Upper lobe of right lung (tissue), 1 donor: ENCODE results near the gene OR5K3. TPM values are rescaled to one million over a fixed set of nuclear protein-coding genes. Genes with fewer than 3 reads are reported as not detected.

Experiments used
- ATAC-seq: fragments of 200-7000 bp; cut with Tn5 transposase; one replicate; pipeline ENCODE4 v1.9.1; 2020; ENCODE audit warnings: mild to moderate bottlenecking, moderate library complexity
- DNase-seq: peaks from one replicate; pipeline ENCODE4 v3.0.0-alpha.2; 2020
- H3K27ac ChIP-seq: fragments of 200-600 bp; one replicate; pipeline ENCODE4 v1.8.0; 2022
- H3K27me3 ChIP-seq: fragments of 200-600 bp; one replicate; pipeline ENCODE4 v1.8.0; 2022; ENCODE audit warnings: mild to moderate bottlenecking
- H3K36me3 ChIP-seq: fragments of 200-600 bp; one replicate; pipeline ENCODE4 v1.8.0; 2022
- H3K4me1 ChIP-seq: fragments of 200-600 bp; one replicate; pipeline ENCODE4 v1.8.0; 2022
- H3K4me3 ChIP-seq: fragments of 200-600 bp; one replicate; pipeline ENCODE4 v1.8.0; 2022; ENCODE audit warnings: mild to moderate bottlenecking
- H3K9me3 ChIP-seq: fragments of 200-600 bp; one replicate; pipeline ENCODE4 v1.8.0; 2022
- intact Hi-C: fragments of 100-400 bp; cut with DNase I; formaldehyde crosslinking; loops from one replicate; pipeline ENCODE4 v1.11.0; 2022
- total RNA-seq: library from RNA; stranded (reverse); fragmentation: NEBNext Ultra II Directional; extraction: Animal tissue kit (Norgen Biotek cat#: 25700); gene quantifications from one replicate; pipeline ENCODE4 v1.2.1, GENCODE V29; 2021
- TF ChIP-seq, protein P1 (sequence below): fragments of 200-600 bp; IDR thresholded peaks from one replicate; pipeline ENCODE4 v1.8.0; 2022; ENCODE audit warnings: antibody characterized with exemption
- donor health status: DM: no; HTN: yes; CAD: no; lungs with severe emphysema.

OR5K3 gene
- total RNA-seq, 1 donor from 2014 or later, result not detected

DNA sequence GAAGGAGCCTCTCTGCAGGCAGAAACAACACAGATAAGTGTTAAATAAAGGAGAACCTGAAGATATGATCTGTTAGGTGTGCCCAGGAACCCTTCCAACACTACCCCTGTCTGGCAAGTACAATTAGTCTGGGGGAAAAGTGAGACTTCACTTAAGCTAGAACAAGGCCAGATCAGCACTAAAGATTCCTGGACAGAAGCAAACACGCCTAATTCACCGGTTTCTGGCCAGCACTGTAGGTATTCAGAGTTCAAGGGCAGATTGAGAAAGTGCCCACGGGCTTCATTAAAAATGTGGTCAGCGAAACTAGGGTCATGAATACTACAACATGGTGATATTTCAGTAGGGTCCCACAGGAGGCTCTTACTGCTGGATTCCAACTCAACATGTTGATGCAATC lies 43.9 kb downstream of the OR5K3 start:
- TF ChIP-seq, protein P1, sequence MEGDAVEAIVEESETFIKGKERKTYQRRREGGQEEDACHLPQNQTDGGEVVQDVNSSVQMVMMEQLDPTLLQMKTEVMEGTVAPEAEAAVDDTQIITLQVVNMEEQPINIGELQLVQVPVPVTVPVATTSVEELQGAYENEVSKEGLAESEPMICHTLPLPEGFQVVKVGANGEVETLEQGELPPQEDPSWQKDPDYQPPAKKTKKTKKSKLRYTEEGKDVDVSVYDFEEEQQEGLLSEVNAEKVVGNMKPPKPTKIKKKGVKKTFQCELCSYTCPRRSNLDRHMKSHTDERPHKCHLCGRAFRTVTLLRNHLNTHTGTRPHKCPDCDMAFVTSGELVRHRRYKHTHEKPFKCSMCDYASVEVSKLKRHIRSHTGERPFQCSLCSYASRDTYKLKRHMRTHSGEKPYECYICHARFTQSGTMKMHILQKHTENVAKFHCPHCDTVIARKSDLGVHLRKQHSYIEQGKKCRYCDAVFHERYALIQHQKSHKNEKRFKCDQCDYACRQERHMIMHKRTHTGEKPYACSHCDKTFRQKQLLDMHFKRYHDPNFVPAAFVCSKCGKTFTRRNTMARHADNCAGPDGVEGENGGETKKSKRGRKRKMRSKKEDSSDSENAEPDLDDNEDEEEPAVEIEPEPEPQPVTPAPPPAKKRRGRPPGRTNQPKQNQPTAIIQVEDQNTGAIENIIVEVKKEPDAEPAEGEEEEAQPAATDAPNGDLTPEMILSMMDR, result no peak
- H3K27ac ChIP-seq, result no peak overlapping the region
- DNase-seq (no peak), ATAC-seq (no peak)
- H3K9me3 ChIP-seq, result peaks cover 14% of the 10 kb centered on the region
- no peaks in the 10 kb centered on the region for H3K4me1 ChIP-seq
- H3K27me3 ChIP-seq, result no peaks in the 10 kb centered on the region
- intact Hi-C loops, result no loop called here
- H3K4me3 ChIP-seq, result no peak overlapping the region
- no peaks in the 10 kb centered on the region for H3K36me3 ChIP-seq

DNA sequence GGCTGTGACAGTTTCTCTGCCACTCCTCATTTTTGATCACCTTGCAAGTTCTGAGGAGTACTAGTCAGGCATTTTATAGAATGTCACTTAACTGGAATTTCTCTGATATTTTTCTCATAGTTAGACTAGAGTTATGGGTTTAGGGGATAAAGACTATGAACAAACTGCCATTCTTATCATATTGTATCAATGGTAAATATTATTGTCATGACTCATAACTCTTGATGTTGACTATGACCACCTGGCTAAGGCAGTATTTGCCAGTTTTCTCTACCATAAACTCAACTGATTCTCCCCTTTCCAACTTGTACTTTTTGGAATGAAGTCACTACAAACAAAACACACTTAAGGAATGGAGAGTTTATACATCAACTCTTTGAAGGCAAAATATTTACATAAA lies 49.8 kb downstream of the OR5K3 start:
- Histone ChIP-seq H3K36me3 (no peaks in the 10 kb centered on the region), H3K4me3 (no peak overlapping the region), H3K4me1 (no peaks in the 10 kb centered on the region), H3K9me3 (no peaks in the 10 kb centered on the region), H3K27ac (no peak overlapping the region), H3K27me3 (no peaks in the 10 kb centered on the region)
- DNase-seq (no peak), ATAC-seq (no peak)
- intact Hi-C loops, result no loop called here
- TF ChIP-seq, protein P1, result no peak

Other genes with a start within 250 kb of the OR5K3 start
- not detected for gene OR5H14, start 243.2 kb upstream of the OR5K3 start, total RNA-seq
- not detected for gene OR5H15, start 224.0 kb upstream of the OR5K3 start, total RNA-seq
- not detected for gene OR5H6, start 126.4 kb upstream of the OR5K3 start, total RNA-seq
- gene OR5H2, start 108.2 kb upstream of the OR5K3 start, total RNA-seq, result not detected
- gene OR5K4, start 36.8 kb upstream of the OR5K3 start, total RNA-seq, result not detected
- not detected for gene OR5K1, start 72.5 kb downstream of the OR5K3 start, total RNA-seq
- gene OR5K2, start 107.0 kb downstream of the OR5K3 start, total RNA-seq, result not detected
- gene CLDND1, start 132.2 kb downstream of the OR5K3 start, total RNA-seq, result 90.9 TPM
- 2.5 TPM for gene GPR15, start 141.3 kb downstream of the OR5K3 start, total RNA-seq
- 15.8 TPM for gene CPOX, start 202.9 kb downstream of the OR5K3 start, total RNA-seq